Cardiac septum (tissue), 1 donor: Measurements from ENCODE around the gene H3-3A. TPM values are rescaled to one million over a fixed set of nuclear protein-coding genes. Genes with fewer than 3 reads are reported as not detected.

Experiments used
- DNase-seq: peaks from one replicate; pipeline ENCODE4 v3.0.0-alpha.2; 2020; ENCODE audit warnings: low spot score
- intact Hi-C: fragments of 100-400 bp; cut with DNase I; formaldehyde crosslinking; loops from one replicate; pipeline ENCODE4 v1.14.0; 2022
- total RNA-seq: library from RNA; stranded (reverse); fragmentation: NEBNext Ultra II Directional; extraction: Animal tissue kit (Norgen Biotek cat#: 25700); gene quantifications from one replicate; pipeline ENCODE4 v1.2.1, GENCODE V29; 2021
- donor health status: DM: no; HTN: no; CAD: no.

The H3-3A gene
- total RNA-seq, 1 donor from 2014 or later = 311 TPM

GRCh38 chr1:226107471-226108460 is 45.2 kb downstream of the H3-3A start:
- intact Hi-C loops = no loop called here
- DNase-seq = no peak

- intact Hi-C loops = loop anchor here (1.0 kb wide), 1 partner anchor 47 kb away; the partner anchor contains the start of gene H3-3A
- no peak for DNase-seq
Observed at GRCh38 chr1:226108935-226109828, 46.7 kb downstream of the H3-3A start.

GRCh38 chr1:226109829-226110248 is 47.3 kb downstream of the H3-3A start:
- intact Hi-C loops = loop anchor here (1.0 kb wide), 1 partner anchor 48 kb away; the partner anchor contains the start of gene H3-3A
- DNase-seq = peak; percentile 94

GRCh38 chr1:226110249-226111097 is 48.0 kb downstream of the H3-3A start:
- intact Hi-C loops = no loop called here
- DNase-seq = peak; percentile 86

GRCh38 chr1:226111098-226111882 is 48.8 kb downstream of the H3-3A start:
- intact Hi-C loops = no loop called here
- no peak for DNase-seq

GRCh38 chr1:226111883-226112261 is 49.4 kb downstream of the H3-3A start:
- intact Hi-C loops = no loop called here

GRCh38 chr1:226112626-226113025 is 50.1 kb downstream of the H3-3A start:
- DNase-seq = no peak
- intact Hi-C loops = no loop called here

More at GRCh38 chr1:226111883-226112261, 49.4 kb downstream of the H3-3A start:
- no peak for DNase-seq

GRCh38 chr1:226116673-226117072 is 54.2 kb downstream of the H3-3A start:
- DNase-seq = no peak
- intact Hi-C loops = no loop called here

- DNase-seq = no peak
- intact Hi-C loops = no loop called here
Observed at GRCh38 chr1:226117330-226117729, 54.8 kb downstream of the H3-3A start.

- no peak for DNase-seq
- intact Hi-C loops = no loop called here
Observed at GRCh38 chr1:226118357-226118756, 55.8 kb downstream of the H3-3A start.

- no peak for DNase-seq
- intact Hi-C loops = no loop called here
Observed at GRCh38 chr1:226119169-226119568, 56.7 kb downstream of the H3-3A start.

- intact Hi-C loops = loop anchor here (5.0 kb wide), 2 partner anchors 38 to 118 kb away; no protein-coding TSS in a partner anchor
- DNase-seq = no peak
Observed at GRCh38 chr1:226120398-226120797, 57.9 kb downstream of the H3-3A start.

- intact Hi-C loops = loop anchor here (1.0 to 5.0 kb wide), 3 partner anchors 39 to 119 kb away; no protein-coding TSS in a partner anchor
- no peak for DNase-seq
Observed at GRCh38 chr1:226121049-226121586, 58.6 kb downstream of the H3-3A start.

Other genes with a start within 250 kb of the H3-3A start
- gene TMEM63A, start 180.3 kb upstream of the H3-3A start, total RNA-seq = 21.4 TPM
- not detected for gene LEFTY1, start 173.6 kb upstream of the H3-3A start, total RNA-seq
- 68.6 TPM for gene PYCR2, start 138.5 kb upstream of the H3-3A start, total RNA-seq
- gene LEFTY2, start 121.5 kb upstream of the H3-3A start, total RNA-seq = 0.65 TPM
- gene SDE2, start 63.4 kb upstream of the H3-3A start, total RNA-seq = 14.6 TPM
- 42.3 TPM for gene ACBD3, start 124.0 kb downstream of the H3-3A start, total RNA-seq
- 0.27 TPM for gene MIXL1, start 160.9 kb downstream of the H3-3A start, total RNA-seq
- 13.1 TPM for gene LIN9, start 246.4 kb downstream of the H3-3A start, total RNA-seq